Measurements from ENCODE around the gene COX4I2. TPM values are rescaled to one million over a fixed set of nuclear protein-coding genes. Genes with fewer than 3 reads are reported as not detected.

The COX4I2 gene
- total and polyA plus RNA-seq, 2 of the 4 experiments (the other 2 are of a cell fraction), result not detected

- WGBS, 2 experiments (ENCODE audit: extremely low coverage in 2 of 2, insufficient read length in 1 of 2), result 0% methylated on average over 5 of the region's 39 CpGs; no CpG with 5 or more reads in 1 of the 2 experiments
- BruUV-seq (replicated peaks), result no TSS peak
- POLR2A ChIA-PET (ENCODE audit: unreplicated experiment), result interaction anchor here (1.0 to 1.7 kb wide), 3 partner anchors 10 to 33 kb away, joined by 5 to 8 read pairs (median 6); no protein-coding TSS in a partner anchor
Observed at GRCh38 chr20:31605902-31606803, 31.6 kb upstream of the COX4I2 start.

More at GRCh38 chr20:31605902-31606803, 31.6 kb upstream of the COX4I2 start:
- peaks cover 27% of the 10 kb centered on the region for H3K4me1 ChIP-seq (ENCODE audit: control insufficient read depth, insufficient read depth, low read length)
- peak overlapping the region; percentile 66 for H3K4me2 ChIP-seq (ENCODE audit: low read depth, low read length)
- intact Hi-C loops (cut with micrococcal nuclease), result loop anchor here (1.0 kb wide), 1 partner anchor 34 kb away; no protein-coding TSS in a partner anchor
- peak overlapping the region; percentile 56 for H2BK5ac ChIP-seq (ENCODE audit: low read depth, low read length, poor library complexity, severe bottlenecking)
- H3K18ac ChIP-seq (ENCODE audit: low read depth, low read length), result peak overlapping the region; percentile 39; the same call in 1 of the 2 replicates
- H3K23ac ChIP-seq (ENCODE audit: low read depth, low read length), result peak overlapping the region; percentile 86
- no peak overlapping the region for H4K5ac ChIP-seq (ENCODE audit: low read depth, low read length)
- H3K9me1 ChIP-seq (ENCODE audit: insufficient read depth, low read length), result no peaks in the 10 kb centered on the region
- in situ Hi-C loops (cut with MboI; ENCODE audit: low sequenced_read_pairs), result loop anchor here (5.0 kb wide), 1 partner anchor 44 kb away; no protein-coding TSS in a partner anchor
- H3K27ac ChIP-seq (ENCODE audit: insufficient read depth, low read length), result peak overlapping the region; percentile 85
- peak overlapping the region; percentile 85 for H2AK5ac ChIP-seq (ENCODE audit: low read depth, low read length)
- DNase-seq (no peak), ATAC-seq (ENCODE audit: low read depth) (no peak; the same call in 1 of the 2 replicates)
- peak overlapping the region; percentile 29 to 79 for H4K8ac ChIP-seq (ENCODE audit: low read depth in 2 of 2, low read length in 2 of 2)
- 0 out of 3 replicates have a peak overlapping the region, but pooled peaks have one; percentile 24 for H2BK15ac ChIP-seq (ENCODE audit: low read depth, low read length)
- H3K9ac ChIP-seq (ENCODE audit: low read depth, low read length), result peak overlapping the region; percentile 85
- peak overlapping the region; percentile 66 for H4K91ac ChIP-seq (ENCODE audit: insufficient read depth, low read depth, low read length)
- H4K20me1 ChIP-seq (ENCODE audit: insufficient read depth, low read length), result peaks cover 18% of the 10 kb centered on the region
- peak overlapping the region; percentile 88 for H2AK9ac ChIP-seq (replicated peaks; ENCODE audit: low read depth, low read length, poor library complexity)
- H3K4ac ChIP-seq (ENCODE audit: low read depth, low read length), result peak overlapping the region; percentile 87
- H2BK20ac ChIP-seq (ENCODE audit: low read depth, low read length), result no peak overlapping the region
- H3K79me1 ChIP-seq (ENCODE audit: low read depth in 1 of 2, low read length in 2 of 2), result peaks cover 0 to 17% of the 10 kb centered on the region in 2 experiments; a peak in 2 of 4 replicates
- dilution Hi-C loops (cut with HindIII; ENCODE audit: low sequenced_read_pairs, unreplicated experiment), result no loop called here
- H2AFZ ChIP-seq (replicated peaks; ENCODE audit: low read length, poor library complexity), result peak overlapping the region; percentile 72
- peak overlapping the region; percentile 89 for H3K56ac ChIP-seq (ENCODE audit: extremely low read depth, insufficient read depth, low read length)
- H2BK120ac ChIP-seq (ENCODE audit: low read depth, low read length), result peak overlapping the region; percentile 28; the same call in 1 of the 2 replicates
- peak overlapping the region; percentile 87 for H3K14ac ChIP-seq (replicated peaks; ENCODE audit: low read depth, low read length)
- CTCF ChIA-PET, result interaction anchor here (1.1 to 2.5 kb wide), 2 partner anchors 33 to 44 kb away, joined by 5 to 6 read pairs; no protein-coding TSS in a partner anchor
- H3K27me3 ChIP-seq (ENCODE audit: control insufficient read depth, insufficient read depth, low read length), result no peaks in the 10 kb centered on the region
- H3K36me3 ChIP-seq (ENCODE audit: control insufficient read depth, insufficient read depth, low read length), result peaks cover 1% of the 10 kb centered on the region; the same call in 1 of the 2 replicates
- peak overlapping the region; percentile 66 for H3K4me3 ChIP-seq (ENCODE audit: insufficient read depth, low read depth, low read length)
- TF ChIP-seq BHLHE40 (IDR thresholded peaks at IDR 0.05; ENCODE audit: low read depth, low read length) (no peak), SMC3 (IDR thresholded peaks at IDR 0.05; ENCODE audit: low read depth, low read length) (peak; percentile 6; the same call in 1 of the 2 replicates), MAZ (IDR thresholded peaks at IDR 0.05; ENCODE audit: borderline replicate concordance, low read depth, low read length) (no peak), CHD1 (IDR thresholded peaks at IDR 0.05; ENCODE audit: low read depth, low read length) (peak; percentile 95; the same call in 1 of the 2 replicates), USF2 (IDR thresholded peaks at IDR 0.05; ENCODE audit: low read depth, low read length) (peak; percentile 1; the same call in 1 of the 2 replicates)
- H3K9me3 ChIP-seq (ENCODE audit: control insufficient read depth, insufficient read depth, low read length), result no peaks in the 10 kb centered on the region
